Embryonic facial prominence (tissue), 1 donor: ENCODE measurements around the gene MTARC1.

ENCODE experiments used
- DNase-seq: peaks from one replicate; pipeline ENCODE4 v3.0.0-alpha.2; 2016; ENCODE audit errors: extremely low spot score

MTARC1 gene

GRCh38 chr1:220786337-220787068, at the start of gene MTARC1:
Gene MTARC1 (plus strand): TSS chr1:220786913. CDS start chr1:220786945, 32 bp downstream.
- no peak for DNase-seq

DNA sequence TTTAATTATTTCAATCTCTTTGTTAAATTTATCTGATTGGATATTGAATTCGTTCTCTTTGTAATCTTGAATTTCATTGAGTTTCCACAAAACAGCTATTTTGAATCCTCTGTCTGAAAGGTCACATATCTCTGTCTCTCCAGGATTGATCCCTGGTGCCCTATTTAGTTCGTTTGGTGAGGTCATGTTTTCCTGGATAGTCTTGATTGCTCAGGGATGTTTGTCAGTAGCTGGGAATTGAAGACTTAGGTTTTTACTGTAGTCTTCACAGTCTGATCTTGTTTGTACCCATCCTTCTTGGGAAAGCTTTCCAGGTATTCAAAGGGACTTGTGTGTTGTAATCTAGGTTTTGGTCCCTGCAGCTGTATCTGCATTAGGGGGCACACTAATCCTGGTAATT, 45.4 kb upstream of the MTARC1 start:
- no peak for DNase-seq

DNA sequence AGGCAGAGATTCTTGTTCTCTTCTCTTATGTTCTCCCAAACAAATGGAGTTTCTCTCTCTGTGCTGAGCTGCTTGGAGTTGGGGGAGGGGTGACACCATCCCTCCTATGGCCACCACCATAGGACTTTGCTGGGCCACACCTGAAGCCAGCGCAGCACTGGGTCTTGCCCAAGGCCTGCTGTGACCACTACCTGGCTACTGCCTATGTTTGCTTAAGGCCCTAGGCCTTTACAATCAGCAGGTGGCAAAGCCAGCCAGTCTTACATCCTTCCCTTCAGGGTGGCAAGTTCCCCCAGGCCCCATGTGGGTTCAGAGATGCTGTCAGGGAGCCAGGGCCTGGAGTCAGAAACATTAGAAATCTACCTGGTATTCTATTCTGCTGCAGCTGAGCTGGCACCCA, 44.9 kb upstream of the MTARC1 start:
- no peak for DNase-seq

GRCh38 chr1:220742520-220742919, 44.2 kb upstream of the MTARC1 start:
- no peak for DNase-seq

DNA sequence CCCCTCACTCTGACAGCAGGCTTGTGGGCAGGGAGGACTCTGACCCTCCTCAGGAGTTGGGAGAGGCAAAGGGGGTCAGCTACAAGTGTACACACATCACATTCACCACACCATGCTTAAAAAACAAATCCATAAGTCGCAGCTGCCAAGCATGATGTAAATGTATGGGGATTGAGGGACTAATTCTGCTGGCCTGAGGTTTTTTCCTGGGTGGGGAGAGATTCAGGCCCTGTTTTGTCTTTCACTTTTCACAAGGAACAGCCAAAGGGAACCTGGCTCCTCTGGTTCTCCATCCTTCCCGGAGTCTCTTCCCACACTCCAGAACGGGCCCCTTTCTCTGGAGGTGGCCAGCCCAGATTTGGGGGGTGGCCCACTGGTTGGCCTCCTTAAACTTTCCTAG, 39.9 kb upstream of the MTARC1 start:
- no peak for DNase-seq

- no peak for DNase-seq
Measured at GRCh38 chr1:220747437-220748088, 39.1 kb upstream of the MTARC1 start.

GRCh38 chr1:220748089-220748934, 38.4 kb upstream of the MTARC1 start, which contains the start of gene MTARC2:
Gene MTARC2 (plus strand): TSS chr1:220748322. CDS start chr1:220748532, 210 bp downstream.
- DNase-seq = no peak

- no peak for DNase-seq
Measured at GRCh38 chr1:220748936-220749335, 37.8 kb upstream of the MTARC1 start.

GRCh38 chr1:220750131-220750515, 36.6 kb upstream of the MTARC1 start:
- no peak for DNase-seq

- DNase-seq = no peak
Measured at GRCh38 chr1:220751111-220751510, 35.6 kb upstream of the MTARC1 start.

DNA sequence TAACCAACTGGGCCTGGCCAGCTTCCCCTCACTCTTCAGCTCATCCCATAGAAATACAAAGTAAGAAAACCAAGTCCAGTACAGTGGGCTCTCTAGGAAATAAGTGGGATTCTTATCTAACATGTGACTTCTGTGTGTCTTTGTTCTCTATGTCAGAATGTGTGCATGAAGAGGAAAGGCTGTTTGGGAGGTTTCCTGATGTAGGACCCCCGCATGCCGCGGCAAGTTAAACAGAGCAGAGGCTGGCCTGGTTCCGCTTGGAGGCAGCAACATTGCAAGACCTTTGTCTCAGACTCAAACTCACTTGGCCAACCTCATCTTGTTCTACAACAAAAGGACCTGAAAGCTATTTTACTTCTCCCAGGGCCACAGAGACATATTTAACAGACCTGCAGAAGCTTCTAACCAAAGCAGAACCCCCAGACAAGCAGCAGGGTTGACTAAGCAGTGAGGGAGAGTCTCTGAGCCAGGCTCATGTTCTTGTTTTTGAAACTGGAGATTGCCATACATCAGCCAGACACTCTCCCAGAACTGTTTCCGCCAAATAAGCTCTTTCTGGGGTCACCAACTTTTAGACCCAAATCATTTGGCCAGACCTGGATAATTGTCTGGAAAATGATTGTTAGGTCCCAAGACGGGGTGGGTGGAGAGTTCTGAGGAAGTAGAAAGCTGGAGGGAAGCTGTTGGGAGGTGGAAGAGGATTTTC, 32.3 kb upstream of the MTARC1 start:
- no peak for DNase-seq

GRCh38 chr1:220754918-220755295, 31.8 kb upstream of the MTARC1 start:
- DNase-seq = no peak

DNA sequence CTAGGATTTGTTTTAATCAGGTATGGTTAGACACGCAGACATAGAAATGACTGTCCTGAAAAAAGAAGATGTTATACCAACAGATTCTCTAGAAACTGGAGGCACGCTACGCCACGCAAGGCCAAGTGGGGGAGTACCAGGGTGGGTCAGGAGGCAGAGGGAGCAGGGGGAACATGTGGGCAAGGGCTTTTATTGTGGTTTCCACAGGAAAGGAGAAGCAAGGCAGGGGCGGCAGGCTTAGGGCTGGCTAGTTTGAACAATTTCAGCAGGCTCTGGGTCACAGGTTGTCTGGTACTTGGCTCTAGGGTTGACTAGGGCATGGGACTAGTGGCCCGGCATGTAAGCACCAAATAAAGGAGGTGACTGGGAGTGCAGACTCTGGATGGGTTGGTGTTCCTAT, 31.4 kb upstream of the MTARC1 start:
- DNase-seq = no peak

DNA sequence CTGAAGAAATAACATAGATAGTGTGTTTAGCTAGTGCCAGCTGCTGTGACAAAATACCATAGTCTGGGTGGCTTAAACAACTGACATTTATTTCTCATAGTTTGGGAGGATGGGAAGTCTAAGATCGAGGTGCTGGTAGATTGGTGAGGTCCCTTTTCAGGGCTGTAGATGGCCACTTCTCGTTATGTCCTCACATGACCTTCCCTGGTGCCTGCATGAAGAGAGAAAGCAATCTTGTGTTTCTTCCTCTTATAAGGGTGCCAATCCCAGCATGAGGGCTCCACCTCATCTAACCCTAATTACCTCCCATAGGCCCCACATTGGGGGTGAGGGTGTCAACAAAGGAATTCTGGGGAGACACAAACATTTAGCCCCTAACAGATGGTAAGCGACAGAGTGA, 29.3 kb upstream of the MTARC1 start:
- no peak for DNase-seq

DNA sequence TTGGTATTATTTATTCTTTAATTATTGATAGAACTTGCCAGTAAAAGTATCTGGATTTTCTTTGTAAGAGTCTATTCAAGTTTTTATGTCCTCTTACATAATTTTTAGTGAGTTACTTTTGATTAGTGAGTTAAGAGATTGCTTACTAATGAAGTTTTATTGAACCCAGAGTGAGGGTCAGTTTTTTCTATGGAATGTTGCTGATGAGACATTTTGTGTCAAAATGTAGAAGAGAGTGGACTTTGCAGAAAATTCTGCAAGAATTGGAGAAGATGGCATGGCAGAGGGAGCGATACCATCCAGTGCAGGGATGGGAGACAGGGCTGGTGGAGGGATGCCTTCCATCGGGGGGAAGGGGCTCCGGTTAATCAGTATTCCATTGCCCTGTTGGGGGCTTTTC, 27.6 kb upstream of the MTARC1 start:
- DNase-seq = no peak

DNA sequence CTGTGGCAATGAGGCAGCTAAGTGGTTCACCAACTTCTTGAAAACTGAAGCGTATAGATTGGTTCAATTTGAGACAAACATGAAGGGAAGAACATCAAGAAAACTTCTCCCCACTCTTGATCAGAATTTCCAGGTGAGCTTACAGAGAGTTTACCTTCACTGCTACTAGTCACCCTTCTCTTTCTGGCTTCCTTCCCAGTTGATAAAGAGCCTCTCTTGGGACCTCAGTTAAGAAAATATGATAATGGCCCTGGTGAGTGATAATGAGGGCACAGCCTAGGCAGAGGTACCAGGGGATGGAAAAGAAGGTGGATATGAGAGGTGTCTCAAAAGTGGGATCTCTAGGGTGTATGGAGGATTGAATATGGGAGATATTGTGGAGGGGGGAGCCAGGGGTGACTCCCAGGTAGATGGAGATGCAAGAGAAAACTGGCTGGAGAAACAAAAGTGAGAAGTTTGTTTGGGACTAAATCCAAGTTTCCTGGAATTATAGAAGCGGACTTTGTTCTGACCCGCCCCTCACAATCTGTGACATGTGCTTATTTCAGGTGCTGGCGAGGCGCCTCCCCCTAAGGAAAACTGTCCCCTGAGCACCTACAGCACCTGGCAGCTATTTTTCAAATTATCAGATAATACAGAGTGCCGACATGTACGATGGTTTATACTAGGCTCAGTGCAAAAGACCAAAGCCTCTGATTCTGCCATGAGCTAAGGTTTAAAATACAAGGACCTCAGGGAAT, 24.9 kb upstream of the MTARC1 start:
- no peak for DNase-seq

DNA sequence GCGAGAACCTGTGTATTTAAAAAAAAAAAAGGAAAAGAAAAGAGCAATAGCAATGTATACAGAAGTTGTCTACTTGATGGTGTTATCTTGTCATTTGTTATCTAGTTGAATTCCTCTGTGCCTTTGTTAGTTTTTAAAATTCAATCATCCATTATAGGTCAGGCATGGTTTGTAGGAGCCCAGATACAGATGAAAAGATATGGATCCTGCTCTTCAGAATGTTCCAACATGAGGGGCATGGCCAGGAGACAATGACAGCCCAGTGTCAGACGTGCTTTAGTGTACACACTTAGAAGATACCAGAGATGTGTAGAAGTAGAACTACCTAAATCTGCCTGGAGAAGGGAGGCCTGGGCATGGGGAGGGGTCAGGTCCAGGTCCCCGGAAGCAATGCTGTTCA, 22.0 kb upstream of the MTARC1 start:
- DNase-seq = no peak

GRCh38 chr1:220767312-220768125, 19.2 kb upstream of the MTARC1 start:
- no peak for DNase-seq

GRCh38 chr1:220768126-220768601, 18.5 kb upstream of the MTARC1 start:
- DNase-seq = no peak

DNA sequence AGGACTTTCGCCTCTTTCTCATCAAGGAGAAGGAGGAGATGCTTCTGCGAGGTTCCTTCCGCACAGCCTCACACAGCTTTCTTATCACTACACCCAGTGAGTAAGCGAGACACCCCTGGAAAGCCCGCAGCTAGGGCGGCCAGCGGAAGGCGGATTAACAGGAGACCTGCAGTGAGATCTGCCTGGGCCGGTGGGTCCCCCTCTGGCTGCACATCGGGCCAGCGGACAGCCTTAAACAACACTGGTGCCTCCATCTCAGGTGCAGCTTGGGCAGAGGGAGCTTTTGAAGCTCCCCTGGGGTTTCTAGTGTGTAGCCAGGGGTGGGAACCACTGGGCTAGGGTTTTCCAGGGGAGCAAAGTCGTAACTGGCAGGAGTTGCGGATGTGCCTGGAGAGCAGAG, 17.5 kb upstream of the MTARC1 start:
- DNase-seq = no peak
